ENCODE data around the gene HOXC5.
A peak's percentile ranks its signal among the peaks of the same experiment; 100 is the strongest.

The HOXC5 gene

DNA sequence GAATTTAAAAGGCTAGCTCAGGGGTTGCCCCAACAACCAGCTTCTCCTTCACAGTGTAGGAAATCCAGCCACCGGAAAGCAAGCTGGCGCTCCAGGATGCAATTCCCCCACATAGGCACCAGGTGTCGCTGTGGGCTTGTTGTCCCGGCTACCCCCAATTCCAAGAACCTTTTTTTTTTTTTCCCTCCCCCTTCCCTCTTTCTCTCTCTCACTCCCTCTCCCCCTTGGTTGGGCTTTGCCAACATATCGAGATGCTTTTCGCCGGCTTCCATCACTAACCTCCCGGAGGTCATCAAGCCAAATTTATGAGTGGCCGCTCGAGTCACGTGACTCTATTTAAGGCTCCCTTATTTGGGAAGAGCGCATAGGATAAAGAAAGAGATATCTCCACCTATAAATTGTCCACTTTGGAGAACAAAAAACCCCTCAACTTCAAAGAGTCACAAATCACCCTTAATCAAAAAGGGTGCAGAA, at the start of gene HOXC5:
HOXC5 (plus strand) TSS at position 424 of the 474 bp plus-strand sequence. CDS start 73 bp downstream, outside the sequence.
- Histone ChIP-seq H3K36me3 (replicated peaks) (no peaks in the 10 kb centered on the region), H3K27ac (no peak within 1 kb of the TSS), H3K27me3 (replicated peaks) (peaks cover 90% of the 10 kb centered on the region), H3K4me3 (ENCODE audit: low read depth, low read length) (no peak within 1 kb of the TSS)
- in situ Hi-C loops (cut with HindIII; ENCODE audit: low pct_ligation_motif_present, low sequenced_read_pairs) = no loop called here
- DNase-seq = peak; percentile 16
- TF ChIP-seq, protein P1, sequence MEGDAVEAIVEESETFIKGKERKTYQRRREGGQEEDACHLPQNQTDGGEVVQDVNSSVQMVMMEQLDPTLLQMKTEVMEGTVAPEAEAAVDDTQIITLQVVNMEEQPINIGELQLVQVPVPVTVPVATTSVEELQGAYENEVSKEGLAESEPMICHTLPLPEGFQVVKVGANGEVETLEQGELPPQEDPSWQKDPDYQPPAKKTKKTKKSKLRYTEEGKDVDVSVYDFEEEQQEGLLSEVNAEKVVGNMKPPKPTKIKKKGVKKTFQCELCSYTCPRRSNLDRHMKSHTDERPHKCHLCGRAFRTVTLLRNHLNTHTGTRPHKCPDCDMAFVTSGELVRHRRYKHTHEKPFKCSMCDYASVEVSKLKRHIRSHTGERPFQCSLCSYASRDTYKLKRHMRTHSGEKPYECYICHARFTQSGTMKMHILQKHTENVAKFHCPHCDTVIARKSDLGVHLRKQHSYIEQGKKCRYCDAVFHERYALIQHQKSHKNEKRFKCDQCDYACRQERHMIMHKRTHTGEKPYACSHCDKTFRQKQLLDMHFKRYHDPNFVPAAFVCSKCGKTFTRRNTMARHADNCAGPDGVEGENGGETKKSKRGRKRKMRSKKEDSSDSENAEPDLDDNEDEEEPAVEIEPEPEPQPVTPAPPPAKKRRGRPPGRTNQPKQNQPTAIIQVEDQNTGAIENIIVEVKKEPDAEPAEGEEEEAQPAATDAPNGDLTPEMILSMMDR (IDR thresholded peaks at IDR 0.05; ENCODE audit: low read depth, low read length, missing control alignments) = peak; percentile 93

DNA sequence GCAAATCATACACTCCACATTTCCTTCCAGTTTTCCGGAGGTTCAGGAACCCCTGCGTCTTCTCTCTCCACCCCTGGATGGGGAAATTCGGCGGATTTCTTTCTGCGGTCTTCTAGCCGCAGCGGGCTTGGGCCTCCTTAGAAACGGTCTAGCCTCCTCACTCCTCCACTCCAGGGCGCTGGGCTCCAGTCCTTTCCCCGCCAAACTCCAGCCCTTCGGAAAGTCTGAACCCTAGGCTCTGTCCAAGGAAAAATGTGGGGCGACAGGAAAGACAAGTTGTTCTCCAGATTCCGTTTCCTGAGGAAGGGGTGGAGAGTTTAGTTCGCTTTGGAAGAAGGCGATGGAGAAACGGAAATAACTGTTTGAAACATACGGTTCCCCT, 49.3 kb upstream of the HOXC5 start:
- no peak for DNase-seq
- in situ Hi-C loops (cut with HindIII; ENCODE audit: low pct_ligation_motif_present, low sequenced_read_pairs) = no loop called here
- no peak overlapping the region for H3K27ac ChIP-seq
- no peaks in the 10 kb centered on the region for H3K36me3 ChIP-seq (replicated peaks)
- H3K4me3 ChIP-seq (ENCODE audit: low read depth, low read length) = no peak overlapping the region
- H3K27me3 ChIP-seq (replicated peaks) = peaks cover 93% of the 10 kb centered on the region
- TF ChIP-seq, protein P1 (IDR thresholded peaks at IDR 0.05; ENCODE audit: low read depth, low read length, missing control alignments) = no peak

DNA sequence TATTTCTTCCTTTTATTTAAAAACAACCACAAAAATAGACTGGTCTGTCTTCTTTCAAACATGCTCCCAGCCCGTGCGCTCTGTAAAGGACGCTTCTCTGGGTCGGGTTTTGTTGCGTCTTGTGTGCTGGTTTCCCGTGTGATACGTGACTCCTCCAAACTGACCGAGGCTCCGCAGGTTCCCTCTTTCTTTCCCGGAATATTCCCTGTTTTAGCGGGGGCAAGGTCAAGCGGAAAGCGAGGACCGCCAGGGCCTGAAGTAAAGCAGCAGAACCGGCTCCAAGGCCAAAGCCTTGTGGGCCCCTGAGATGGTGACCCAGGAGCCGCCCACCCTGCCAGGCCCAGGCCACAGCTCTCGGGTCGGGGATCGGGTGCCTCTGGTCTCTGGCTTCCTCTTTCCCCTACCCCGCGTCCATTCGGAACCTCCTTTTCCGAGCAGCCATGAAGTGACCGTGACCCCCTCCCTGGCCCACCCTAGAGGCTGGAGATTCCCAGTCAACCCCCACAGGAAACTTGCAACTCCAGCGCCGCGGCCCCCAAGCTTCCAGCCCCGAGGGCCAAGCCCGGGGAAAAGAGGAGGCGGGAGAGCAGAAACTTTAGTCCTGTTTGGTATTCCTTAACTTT, 48.8 kb upstream of the HOXC5 start:
- TF ChIP-seq, protein P1 (IDR thresholded peaks at IDR 0.05; ENCODE audit: low read depth, low read length, missing control alignments) = no peak

DNA sequence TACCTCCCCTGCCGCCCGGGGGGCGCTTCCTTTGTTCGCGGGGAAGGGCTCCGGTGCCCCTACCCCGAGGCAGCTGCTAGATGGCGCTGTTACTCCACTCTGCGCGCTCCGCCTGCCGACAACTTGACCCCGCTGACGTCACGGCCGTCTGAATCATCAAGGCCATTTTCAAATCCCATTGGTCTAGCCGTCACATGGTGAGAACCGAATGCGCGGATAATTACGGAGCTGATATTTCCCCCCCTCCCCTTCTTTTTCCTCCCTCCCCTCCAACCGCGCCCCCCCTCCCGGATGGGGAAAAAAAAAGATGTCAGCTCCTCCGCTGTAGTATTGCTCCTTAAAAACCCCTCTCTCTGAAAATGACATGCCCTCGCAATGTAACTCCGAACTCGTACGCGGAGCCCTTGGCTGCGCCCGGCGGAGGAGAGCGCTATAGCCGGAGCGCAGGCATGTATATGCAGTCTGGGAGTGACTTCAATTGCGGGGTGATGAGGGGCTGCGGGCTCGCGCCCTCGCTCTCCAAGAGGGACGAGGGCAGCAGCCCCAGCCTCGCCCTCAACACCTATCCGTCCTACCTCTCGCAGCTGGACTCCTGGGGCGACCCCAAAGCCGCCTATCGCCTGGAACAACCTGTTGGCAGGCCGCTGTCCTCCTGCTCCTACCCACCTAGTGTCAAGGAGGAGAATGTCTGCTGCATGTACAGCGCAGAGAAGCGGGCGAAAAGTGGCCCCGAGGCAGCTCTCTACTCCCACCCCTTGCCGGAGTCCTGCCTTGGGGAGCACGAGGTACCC, 47.8 kb upstream of the HOXC5 start, which contains the start of gene HOXC10:
HOXC10 (plus strand) TSS at position 246 of the 791 bp plus-strand sequence; CDS start at position 360, 114 bp downstream.
- H3K36me3 ChIP-seq (replicated peaks) = no peaks in the 10 kb centered on the region
- in situ Hi-C loops (cut with HindIII; ENCODE audit: low pct_ligation_motif_present, low sequenced_read_pairs) = no loop called here
- DNase-seq = peak; percentile 15
- H3K4me3 ChIP-seq (ENCODE audit: low read depth, low read length) = no peak within 1 kb of the TSS
- TF ChIP-seq, protein P1 (IDR thresholded peaks at IDR 0.05; ENCODE audit: low read depth, low read length, missing control alignments) = peak; percentile 58
- no peak within 1 kb of the TSS for H3K27ac ChIP-seq
- H3K27me3 ChIP-seq (replicated peaks) = peaks cover 93% of the 10 kb centered on the region

More for the DNA sequence above, 48.8 kb upstream of the HOXC5 start:
- Histone ChIP-seq H3K27ac (no peak overlapping the region), H3K4me3 (ENCODE audit: low read depth, low read length) (no peak overlapping the region), H3K27me3 (replicated peaks) (peaks cover 93% of the 10 kb centered on the region), H3K36me3 (replicated peaks) (no peaks in the 10 kb centered on the region)
- in situ Hi-C loops (cut with HindIII; ENCODE audit: low pct_ligation_motif_present, low sequenced_read_pairs) = no loop called here
- no peak for DNase-seq

DNA sequence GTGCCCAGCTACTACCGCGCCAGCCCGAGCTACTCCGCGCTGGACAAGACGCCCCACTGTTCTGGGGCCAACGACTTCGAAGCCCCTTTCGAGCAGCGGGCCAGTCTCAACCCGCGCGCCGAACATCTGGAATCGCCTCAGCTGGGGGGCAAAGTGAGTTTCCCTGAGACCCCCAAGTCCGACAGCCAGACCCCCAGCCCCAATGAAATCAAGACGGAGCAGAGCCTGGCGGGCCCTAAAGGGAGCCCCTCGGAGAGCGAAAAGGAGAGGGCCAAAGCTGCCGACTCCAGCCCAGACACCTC, 47.2 kb upstream of the HOXC5 start:
- H3K27me3 ChIP-seq (replicated peaks) = peaks cover 93% of the 10 kb centered on the region
- H3K36me3 ChIP-seq (replicated peaks) = no peaks in the 10 kb centered on the region
- in situ Hi-C loops (cut with HindIII; ENCODE audit: low pct_ligation_motif_present, low sequenced_read_pairs) = no loop called here
- no peak overlapping the region for H3K4me3 ChIP-seq (ENCODE audit: low read depth, low read length)
- H3K27ac ChIP-seq = no peak overlapping the region
- no peak for DNase-seq
- TF ChIP-seq, protein P1 (IDR thresholded peaks at IDR 0.05; ENCODE audit: low read depth, low read length, missing control alignments) = no peak
